Measurements from ENCODE around the gene ZC3H7A.

GRCh38 chr16:11722468-11722808 is 74.6 kb downstream of the ZC3H7A start:
- TF ChIP-seq CTCF (IDR thresholded peaks at IDR 0.05) = no peak
- TF ChIP-seq ZFX (IDR thresholded peaks at IDR 0.05; ENCODE audit: borderline replicate concordance) = no peak

Data from 22Rv1 (cell line).